Measurements from ENCODE around the gene MEI4.
"Not testable (repeated sequence)": the region's sequence is repeated elsewhere in the genome, so short reads cannot be mapped to it uniquely, and the experiment has no call there.

Gene MEI4

GRCh38 chr6:77740380-77740779, 87.5 kb downstream of the MEI4 start:
- Histone ChIP-seq H3K79me2 (ENCODE audit: insufficient read depth, low read length) (no peaks in the 10 kb centered on the region), H3K9ac (ENCODE audit: low read depth, low read length, poor library complexity, severe bottlenecking) (no peak overlapping the region), H3K4me1 (ENCODE audit: insufficient read depth, low read length, poor library complexity, severe bottlenecking) (no peaks in the 10 kb centered on the region), H3K9me2 (replicated peaks; ENCODE audit: low read depth, low read length) (no peaks in the 10 kb centered on the region), H3K4me3 (ENCODE audit: low read length, poor library complexity, severe bottlenecking) (no peak overlapping the region), H2AFZ (ENCODE audit: low read length) (no peak overlapping the region), H3F3A (ENCODE audit: low read depth) (no peaks in the 10 kb centered on the region), H3K27me3 (ENCODE audit: insufficient read depth, low read length, poor library complexity, severe bottlenecking) (no peaks in the 10 kb centered on the region), H4K20me1 (ENCODE audit: insufficient read depth, low read length, poor library complexity, severe bottlenecking) (no peaks in the 10 kb centered on the region), H3K36me3 (ENCODE audit: insufficient read depth, low read length) (no peaks in the 10 kb centered on the region), H3K4me2 (ENCODE audit: low read depth, low read length, poor library complexity, severe bottlenecking) (no peak overlapping the region), H3K9me3 (ENCODE audit: insufficient read depth, low read depth, low read length) (no peaks in the 10 kb centered on the region)
- no peak for TF ChIP-seq EZH2phosphoT487 (IDR thresholded peaks at IDR 0.05; ENCODE audit: borderline replicate concordance)
- TF ChIP-seq CTCF (conservative IDR thresholded peaks at IDR 0.05; ENCODE audit: low read length): peak; percentile 58

DNA sequence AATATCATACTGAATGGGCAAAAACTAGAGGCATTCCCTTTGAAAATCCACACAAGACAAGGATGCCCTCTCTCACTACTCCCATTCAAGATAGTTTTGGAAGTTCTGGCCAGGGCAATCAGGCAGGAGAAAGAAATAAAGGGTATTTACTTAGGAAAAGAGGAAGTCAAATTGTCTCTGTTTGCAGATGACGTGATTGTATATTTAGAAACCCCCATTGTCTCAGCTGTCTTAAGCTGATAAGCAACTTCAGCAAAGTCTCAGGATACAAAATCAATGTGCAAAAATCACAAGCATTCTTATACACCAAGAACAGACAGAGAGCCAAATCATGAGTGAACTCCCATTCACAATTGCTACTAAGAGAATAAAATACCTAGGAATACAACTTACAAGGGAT, 99.3 kb downstream of the MEI4 start:
- not testable (repeated sequence) for H3K9ac ChIP-seq (ENCODE audit: low read depth, low read length, poor library complexity, severe bottlenecking); H3K27me3 ChIP-seq (ENCODE audit: insufficient read depth, low read length, poor library complexity, severe bottlenecking); H3K4me1 ChIP-seq (ENCODE audit: insufficient read depth, low read length, poor library complexity, severe bottlenecking); H3K4me2 ChIP-seq (ENCODE audit: low read depth, low read length, poor library complexity, severe bottlenecking); H2AFZ ChIP-seq (ENCODE audit: low read length); H4K20me1 ChIP-seq (ENCODE audit: insufficient read depth, low read length, poor library complexity, severe bottlenecking); H3K9me3 ChIP-seq (ENCODE audit: insufficient read depth, low read depth, low read length); H3K9me2 ChIP-seq (replicated peaks; ENCODE audit: low read depth, low read length); H3K36me3 ChIP-seq (ENCODE audit: insufficient read depth, low read length); H3F3A ChIP-seq (ENCODE audit: low read depth); H3K79me2 ChIP-seq (ENCODE audit: insufficient read depth, low read length); H3K4me3 ChIP-seq (ENCODE audit: low read length, poor library complexity, severe bottlenecking)

DNA sequence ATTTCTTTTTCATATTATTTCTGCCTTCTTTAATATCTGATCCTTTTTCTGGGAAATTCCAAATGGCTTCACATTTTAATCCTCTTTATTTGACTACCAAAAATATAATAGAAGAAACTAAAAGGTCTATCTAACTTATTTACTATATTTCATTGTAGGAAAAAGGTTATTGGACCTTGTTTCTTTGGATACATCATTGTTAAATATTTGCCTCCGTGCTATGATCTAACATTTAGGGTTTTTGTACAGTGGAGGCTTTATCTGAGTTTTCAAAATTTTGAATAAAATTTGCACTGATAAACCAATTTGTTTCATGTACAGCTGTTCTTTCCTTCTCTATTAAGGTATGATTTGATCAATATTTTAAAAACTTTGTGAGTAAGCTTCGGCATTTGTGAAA, 109.5 kb downstream of the MEI4 start:
- Histone ChIP-seq H3K4me2 (ENCODE audit: low read depth, low read length, poor library complexity, severe bottlenecking) (no peak overlapping the region), H3K9me2 (replicated peaks; ENCODE audit: low read depth, low read length) (no peaks in the 10 kb centered on the region), H3K4me3 (ENCODE audit: low read length, poor library complexity, severe bottlenecking) (no peak overlapping the region), H3K9ac (ENCODE audit: low read depth, low read length, poor library complexity, severe bottlenecking) (no peak overlapping the region), H4K20me1 (ENCODE audit: insufficient read depth, low read length, poor library complexity, severe bottlenecking) (no peaks in the 10 kb centered on the region), H3K79me2 (ENCODE audit: insufficient read depth, low read length) (no peaks in the 10 kb centered on the region), H2AFZ (ENCODE audit: low read length) (no peak overlapping the region), H3K36me3 (ENCODE audit: insufficient read depth, low read length) (no peaks in the 10 kb centered on the region), H3K27me3 (ENCODE audit: insufficient read depth, low read length, poor library complexity, severe bottlenecking) (no peaks in the 10 kb centered on the region), H3K9me3 (ENCODE audit: insufficient read depth, low read depth, low read length) (no peaks in the 10 kb centered on the region), H3K4me1 (ENCODE audit: insufficient read depth, low read length, poor library complexity, severe bottlenecking) (no peaks in the 10 kb centered on the region), H3F3A (ENCODE audit: low read depth) (no peaks in the 10 kb centered on the region)
- no peak for TF ChIP-seq EZH2phosphoT487 (IDR thresholded peaks at IDR 0.05; ENCODE audit: borderline replicate concordance)
- no peak for TF ChIP-seq CTCF (conservative IDR thresholded peaks at IDR 0.05; ENCODE audit: low read length)

- H3K36me3 ChIP-seq (ENCODE audit: insufficient read depth, low read length): no peaks in the 10 kb centered on the region
- H3K4me3 ChIP-seq (ENCODE audit: low read length, poor library complexity, severe bottlenecking): no peak overlapping the region
These were observed 110.3 kb downstream of the MEI4 start for GRCh38 chr6:77763124-77763523.

More at GRCh38 chr6:77763124-77763523, 110.3 kb downstream of the MEI4 start:
- Histone ChIP-seq H3K9me3 (ENCODE audit: insufficient read depth, low read depth, low read length) (no peaks in the 10 kb centered on the region), H3K4me2 (ENCODE audit: low read depth, low read length, poor library complexity, severe bottlenecking) (no peak overlapping the region), H3K9ac (ENCODE audit: low read depth, low read length, poor library complexity, severe bottlenecking) (no peak overlapping the region), H4K20me1 (ENCODE audit: insufficient read depth, low read length, poor library complexity, severe bottlenecking) (no peaks in the 10 kb centered on the region), H3K79me2 (ENCODE audit: insufficient read depth, low read length) (no peaks in the 10 kb centered on the region), H3K4me1 (ENCODE audit: insufficient read depth, low read length, poor library complexity, severe bottlenecking) (no peaks in the 10 kb centered on the region), H3K9me2 (replicated peaks; ENCODE audit: low read depth, low read length) (no peaks in the 10 kb centered on the region), H2AFZ (ENCODE audit: low read length) (no peak overlapping the region), H3K27me3 (ENCODE audit: insufficient read depth, low read length, poor library complexity, severe bottlenecking) (no peaks in the 10 kb centered on the region), H3F3A (ENCODE audit: low read depth) (no peaks in the 10 kb centered on the region)
- no peak for TF ChIP-seq CTCF (conservative IDR thresholded peaks at IDR 0.05; ENCODE audit: low read length)
- no peak for TF ChIP-seq EZH2phosphoT487 (IDR thresholded peaks at IDR 0.05; ENCODE audit: borderline replicate concordance)
